HepG2 (cell line): ENCODE measurements around the gene TSKU. TPM values are rescaled to one million over a fixed set of nuclear protein-coding genes. Genes with fewer than 3 reads are reported as not detected.

Experiments
- ARID5B ChIP-seq: IDR thresholded peaks from 2 replicates; pipeline ENCODE4 v1.4.0; 2020; ENCODE audit warnings: mild to moderate bottlenecking, missing genetic modification reagents
- EZH2 ChIP-seq: conservative IDR thresholded peaks from 2 replicates; pipeline ENCODE4 v1.6.1; 2012; ENCODE audit warnings: mild to moderate bottlenecking, low read depth, low read length, moderate library complexity
- FOSL1 ChIP-seq: sonication (generic); formaldehyde crosslinking; IDR thresholded peaks from 2 replicates; pipeline ENCODE4 v1.9.0; 2021; ENCODE audit warnings: missing genetic modification reagents, borderline replicate concordance
- GRHL1 ChIP-seq: sonication (generic); formaldehyde crosslinking; conservative IDR thresholded peaks from 2 replicates; pipeline ENCODE4 v1.8.0; 2022; ENCODE audit warnings: missing genetic modification reagents
- HNRNPLL ChIP-seq: fragments of 200-400 bp; formaldehyde crosslinking; IDR thresholded peaks from 2 replicates; pipeline ENCODE4 v1.6.1; 2017; ENCODE audit warnings: mild to moderate bottlenecking, low read depth, low read length; ENCODE audit not compliant: poor library complexity, severe bottlenecking
- IKZF4 ChIP-seq: sonication (generic); formaldehyde crosslinking; IDR thresholded peaks from 2 replicates; pipeline ENCODE4 v1.5.1; 2020; ENCODE audit warnings: borderline replicate concordance, mild to moderate bottlenecking, low read depth, missing genetic modification reagents; ENCODE audit errors: not compliant biosample characterization
- IRF1 ChIP-seq: sonication (generic); formaldehyde crosslinking; IDR thresholded peaks from 2 replicates; pipeline ENCODE4 v1.4.0; 2020; ENCODE audit warnings: low read depth, mild to moderate bottlenecking, missing genetic modification reagents
- KLF11 ChIP-seq: IDR thresholded peaks from 2 replicates; pipeline ENCODE4 v1.6.1; 2016; ENCODE audit warnings: missing compliant biosample characterization
- NFIB ChIP-seq: sonication (generic); formaldehyde crosslinking; IDR thresholded peaks from 2 replicates; pipeline ENCODE4 v1.9.0; 2021; ENCODE audit warnings: missing genetic modification reagents, mild to moderate bottlenecking, borderline replicate concordance
- NR2F1 ChIP-seq, 2 experiments: fragments of 450-650 bp in 1 of 2; formaldehyde crosslinking in 1 of 2; IDR thresholded peaks; 2 replicates each; pipeline versions ENCODE4 v1.5.0 to v1.6.1; 2016 to 2020; ENCODE audit warnings: mild to moderate bottlenecking in 1 of 2, missing compliant biosample characterization in 1 of 2, missing genetic modification reagents in 1 of 2, moderate library complexity in 1 of 2
- PCBP2 ChIP-seq: fragments of 200-400 bp; formaldehyde crosslinking; optimal IDR thresholded peaks from 2 replicates; pipeline ENCODE3; 2018; ENCODE audit warnings: low read length, low read depth; ENCODE audit not compliant: poor library complexity, severe bottlenecking
- SMAD1 ChIP-seq: sonication (generic); formaldehyde crosslinking; IDR thresholded peaks from 2 replicates; pipeline ENCODE4 v1.4.0; 2020; ENCODE audit warnings: missing genetic modification reagents, low read depth, mild to moderate bottlenecking, borderline replicate concordance
- SRF ChIP-seq: IDR thresholded peaks from 2 replicates; pipeline ENCODE4 v1.6.1; 2011; ENCODE audit warnings: mild to moderate bottlenecking, low read depth, low read length, moderate library complexity
- THAP7 ChIP-seq: sonication (generic); formaldehyde crosslinking; IDR thresholded peaks from 2 replicates; pipeline ENCODE4 v1.8.1; 2023; ENCODE audit warnings: mild to moderate bottlenecking, missing genetic modification reagents
- ZC3H4 ChIP-seq: sonication (generic); formaldehyde crosslinking; IDR thresholded peaks from 2 replicates; pipeline ENCODE4 v1.4.0; 2020; ENCODE audit warnings: missing genetic modification reagents, borderline replicate concordance
- ZNF615 ChIP-seq: sonication (generic); formaldehyde crosslinking; IDR thresholded peaks from 2 replicates; pipeline ENCODE4 v1.5.0; 2020; ENCODE audit warnings: mild to moderate bottlenecking, missing genetic modification reagents, borderline replicate concordance
- polyA plus RNA-seq, 8 experiments: library from polyadenylated mRNA; depleted of rRNA in 3 of 8; stranded (reverse) in 7 of 8; unstranded in 1 of 8; fragments of >200 nt; fragmentation: Illumina TruSeq in 4 of 8; extraction: Trizol in 4 of 8; gene quantifications; 2 replicates each; pipeline versions ENCODE4 v1.2.1 to v1.2.3, GENCODE V29; 2011 to 2016; ENCODE audit warnings: low read depth in 4 of 8, missing spikeins in 1 of 8, mixed read lengths in 1 of 8; ENCODE audit not compliant: insufficient read depth in 1 of 8
- total RNA-seq, 5 experiments: library from RNA; depleted of rRNA; stranded (reverse); fragments of >200 nt; fragmentation: Illumina TruSeq; extraction: Trizol; gene quantifications; 2 replicates each; pipeline ENCODE4 v1.2.3, GENCODE V29; 2016; ENCODE audit warnings: low read depth in 1 of 5

TSKU gene
- total and polyA plus RNA-seq, 2 of the 13 experiments (the other 11 are each of a cell fraction or from before 2014, with no cell fraction given) = 20.3 to 21.4 TPM

- TF ChIP-seq ARID5B (peak; percentile 76), IRF1 (CRISPR knock-in tag) (no peak), THAP7 (no peak), ZC3H4 (CRISPR knock-in tag) (no peak; the same call in none of the 2 replicates), PCBP2 (no peak), NFIB (CRISPR knock-in tag) (no peak), KLF11 (CRISPR knock-in tag) (no peak), IKZF4 (CRISPR knock-in tag) (no peak), SMAD1 (no peak), GRHL1 (CRISPR knock-in tag) (no peak), HNRNPLL (no peak), NR2F1 (CRISPR knock-in tag; IDR thresholded peaks at IDR 0.05) (peak; percentile 38 to 51; a peak in 1 of 4 replicates), FOSL1 (CRISPR knock-in tag) (no peak; the same call in 1 of the 2 replicates), ZNF615 (CRISPR knock-in tag) (no peak), EZH2 (no peak), SRF (no peak)
Measured at GRCh38 chr11:76769645-76770586, 13.2 kb upstream of the TSKU start (continued).
